K562 (cell line): ENCODE results near the gene PYGO2. TPM values are rescaled to one million over a fixed set of nuclear protein-coding genes. Genes with fewer than 3 reads are reported as not detected.

ENCODE experiments used
- CCNT2 ChIP-seq: IDR thresholded peaks from 2 replicates; pipeline ENCODE4 v1.6.1; 2011; ENCODE audit warnings: borderline replicate concordance, low read depth, mild to moderate bottlenecking, moderate library complexity, mixed read lengths, low read length; ENCODE audit not compliant: insufficient read length; ENCODE audit errors: extremely low read depth
- ERF ChIP-seq: fragments of 450-650 bp; formaldehyde crosslinking; IDR thresholded peaks from 2 replicates; pipeline ENCODE4 v1.4.0; 2020; ENCODE audit warnings: mild to moderate bottlenecking, mixed read lengths
- GABPB2 ChIP-seq: fragments of 250-450 bp; sonication (Bioruptor Pico); conservative IDR thresholded peaks from 2 replicates; pipeline ENCODE4 v1.5.1; 2021; ENCODE audit warnings: mild to moderate bottlenecking
- HDAC3 ChIP-seq: fragments of 450-650 bp; IDR thresholded peaks from 2 replicates; pipeline ENCODE4 v1.6.1; 2018; ENCODE audit warnings: borderline replicate concordance, mild to moderate bottlenecking, moderate library complexity; ENCODE audit not compliant: partially characterized antibody
- HNRNPH1 ChIP-seq: fragments of 200-400 bp; formaldehyde crosslinking; optimal IDR thresholded peaks from 2 replicates; pipeline ENCODE3; 2017; ENCODE audit warnings: low read depth, mild to moderate bottlenecking, low read length, moderate library complexity
- SMARCE1 ChIP-seq: fragments of 450-650 bp; IDR thresholded peaks from 2 replicates; pipeline ENCODE4 v1.7.1; 2016; ENCODE audit warnings: mild to moderate bottlenecking
- SREBF1 ChIP-seq: fragments of 150-350 bp; IDR thresholded peaks from 2 replicates; pipeline ENCODE4 v1.6.1; 2014; ENCODE audit warnings: antibody characterized with exemption, low read depth, low read length, borderline replicate concordance
- TARDBP ChIP-seq: fragments of 450-650 bp; IDR thresholded peaks from 2 replicates; pipeline ENCODE4 v1.6.1; 2016
- ZBTB1 ChIP-seq: sonication (generic); formaldehyde crosslinking; IDR thresholded peaks from 2 replicates; pipeline ENCODE4 v1.8.1; 2023; ENCODE audit warnings: missing genetic modification reagents, low read depth, mild to moderate bottlenecking, borderline replicate concordance
- ZNF12 ChIP-seq: sonication (generic); formaldehyde crosslinking; IDR thresholded peaks from 2 replicates; pipeline ENCODE4 v1.4.0; 2020; ENCODE audit warnings: mild to moderate bottlenecking, missing genetic modification reagents
- ZNF431 ChIP-seq: sonication (generic); formaldehyde crosslinking; IDR thresholded peaks from 2 replicates; pipeline ENCODE4 v1.8.0; 2022; ENCODE audit warnings: mild to moderate bottlenecking, missing genetic modification reagents
- polyA plus RNA-seq, 8 experiments: library from polyadenylated mRNA; depleted of rRNA in 4 of 8; stranded (reverse) in 5 of 8; unstranded in 3 of 8; fragments of >200 nt; fragmentation: Nextera tagmentation in 2 of 8; fragmentation: Illumina TruSeq in 1 of 8; extraction: Ambion mirVana in 2 of 8; extraction: Trizol in 1 of 8; gene quantifications; 2 replicates each; pipeline versions ENCODE4 v1.2.1 to v1.2.3, GENCODE V29; 2011 to 2014; ENCODE audit warnings: inconsistent platforms in 1 of 8, missing spikeins in 1 of 8
- total RNA-seq, 7 experiments: library from RNA; depleted of rRNA in 6 of 7; stranded (reverse); fragments of >200 nt in 6 of 7; fragmentation: Illumina TruSeq in 2 of 7; extraction: Trizol in 2 of 7; gene quantifications; 2 replicates each; pipeline versions ENCODE4 v1.2.1 to v1.2.3, GENCODE V29; 2011 to 2021; ENCODE audit warnings: low replicate concordance in 1 of 7
- TF ChIP-seq, protein P1 (sequence below): fragments of 250-450 bp; sonication (Bioruptor Pico); IDR thresholded peaks from 2 replicates; pipeline ENCODE4 v1.4.0; 2020; ENCODE audit warnings: mild to moderate bottlenecking
- TF ChIP-seq, protein P2 (sequence below), 2 experiments: fragments of 450-650 bp; IDR thresholded peaks; 2 replicates each; pipeline ENCODE4 v1.6.1; 2016
- TF ChIP-seq, protein P3 (sequence below): sonication (generic); formaldehyde crosslinking; IDR thresholded peaks from 2 replicates; pipeline ENCODE4 v1.8.0; 2023; ENCODE audit warnings: mild to moderate bottlenecking, missing genetic modification reagents
- TF ChIP-seq, protein P4 (sequence below): IDR thresholded peaks from 2 replicates; pipeline ENCODE4 v1.6.1; 2012; ENCODE audit warnings: low read depth, low read length, improper control_type of control experiment, borderline replicate concordance
- TF ChIP-seq, protein P5 (sequence below), 2 experiments: fragments of 250-450 bp in 1 of 2; fragments of 450-650 bp in 1 of 2; sonication (Bioruptor Pico) in 1 of 2; IDR thresholded peaks; 2 replicates each; pipeline versions ENCODE4 v1.6.1 to v1.8.0; 2016 to 2021; ENCODE audit warnings: mild to moderate bottlenecking in 2 of 2, moderate library complexity in 2 of 2, missing compliant biosample characterization in 1 of 2, missing genetic modification characterization in 1 of 2
- TF ChIP-seq, protein P6 (sequence below): fragments of 250-450 bp; sonication (Bioruptor Pico); IDR thresholded peaks from 2 replicates; pipeline ENCODE4 v1.8.0; 2021; ENCODE audit warnings: mild to moderate bottlenecking, moderate library complexity

The PYGO2 gene
- total and polyA plus RNA-seq, 9 of the 15 experiments (the other 6 are each of a cell fraction or from before 2014, with no cell fraction given) = 8.3 to 36.2 (median 18.2) TPM

DNA sequence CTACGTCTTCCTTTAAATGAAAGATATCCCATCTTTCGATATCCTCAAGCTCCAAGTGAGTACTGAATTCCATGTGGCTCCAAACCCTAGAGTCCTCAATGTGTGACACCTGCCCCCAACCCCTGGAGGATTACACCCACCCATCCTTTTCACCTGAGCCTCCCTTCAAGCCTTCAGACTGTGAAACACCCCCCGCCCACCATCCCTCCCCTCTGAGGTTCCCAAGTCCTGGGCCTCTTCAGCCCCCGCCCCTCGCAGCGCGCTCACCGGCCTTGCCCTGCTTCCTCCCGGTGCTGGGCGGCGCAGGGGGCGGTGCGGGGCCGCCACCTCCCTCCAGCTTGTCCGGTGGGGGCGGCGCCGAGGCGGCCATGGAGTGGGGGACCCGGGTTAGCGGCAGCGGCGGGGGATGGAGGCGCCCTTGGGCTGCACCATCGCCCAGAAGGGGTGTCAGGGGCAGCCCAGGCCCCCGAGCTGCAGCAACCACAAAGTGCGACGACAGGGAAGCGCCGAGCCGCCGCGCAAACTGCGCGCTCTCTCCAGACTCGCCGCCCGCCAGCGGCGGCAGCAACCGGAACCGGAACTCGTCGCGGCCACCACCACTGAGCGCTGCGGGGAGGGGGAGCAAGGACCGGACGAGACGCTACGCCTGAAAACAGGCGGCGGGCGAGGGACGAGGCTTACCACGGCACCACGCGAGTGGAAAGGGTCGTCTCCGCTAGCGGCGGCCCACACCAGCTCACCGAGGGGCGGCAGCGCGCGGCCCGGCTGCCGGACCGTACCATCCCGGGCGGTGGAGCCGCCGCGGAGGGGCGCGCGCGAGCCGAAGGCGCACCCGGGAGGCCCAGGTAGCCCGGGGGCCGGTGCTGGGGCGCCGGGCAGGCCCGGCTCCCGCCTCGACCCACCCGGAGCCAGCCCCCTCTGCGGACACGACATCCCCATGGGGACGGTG, at the start of gene PYGO2 (continued):
- TF ChIP-seq HDAC3 (no peak), SREBF1 (no peak), SMARCE1 (0 out of 2 replicates have a peak, but pooled peaks have one; percentile 18), ZBTB1 (CRISPR knock-in tag) (peak; percentile 72; the same call in 1 of the 2 replicates), ZNF431 (CRISPR knock-in tag) (0 out of 2 replicates have a peak, but pooled peaks have one; percentile 24), TARDBP (no peak), ZNF12 (CRISPR knock-in tag) (peak; percentile 69), ERF (peak; percentile 98), HNRNPH1 (no peak), CCNT2 (peak; percentile 93), GABPB2 (CRISPR knock-in tag) (no peak)
- TF ChIP-seq, protein P1, sequence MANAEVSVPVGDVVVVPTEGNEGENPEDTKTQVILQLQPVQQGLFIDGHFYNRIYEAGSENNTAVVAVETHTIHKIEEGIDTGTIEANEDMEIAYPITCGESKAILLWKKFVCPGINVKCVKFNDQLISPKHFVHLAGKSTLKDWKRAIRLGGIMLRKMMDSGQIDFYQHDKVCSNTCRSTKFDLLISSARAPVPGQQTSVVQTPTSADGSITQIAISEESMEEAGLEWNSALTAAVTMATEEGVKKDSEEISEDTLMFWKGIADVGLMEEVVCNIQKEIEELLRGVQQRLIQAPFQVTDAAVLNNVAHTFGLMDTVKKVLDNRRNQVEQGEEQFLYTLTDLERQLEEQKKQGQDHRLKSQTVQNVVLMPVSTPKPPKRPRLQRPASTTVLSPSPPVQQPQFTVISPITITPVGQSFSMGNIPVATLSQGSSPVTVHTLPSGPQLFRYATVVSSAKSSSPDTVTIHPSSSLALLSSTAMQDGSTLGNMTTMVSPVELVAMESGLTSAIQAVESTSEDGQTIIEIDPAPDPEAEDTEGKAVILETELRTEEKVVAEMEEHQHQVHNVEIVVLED (CRISPR knock-in tag) = no peak; the same call in 1 of the 2 replicates
- TF ChIP-seq, protein P2, sequence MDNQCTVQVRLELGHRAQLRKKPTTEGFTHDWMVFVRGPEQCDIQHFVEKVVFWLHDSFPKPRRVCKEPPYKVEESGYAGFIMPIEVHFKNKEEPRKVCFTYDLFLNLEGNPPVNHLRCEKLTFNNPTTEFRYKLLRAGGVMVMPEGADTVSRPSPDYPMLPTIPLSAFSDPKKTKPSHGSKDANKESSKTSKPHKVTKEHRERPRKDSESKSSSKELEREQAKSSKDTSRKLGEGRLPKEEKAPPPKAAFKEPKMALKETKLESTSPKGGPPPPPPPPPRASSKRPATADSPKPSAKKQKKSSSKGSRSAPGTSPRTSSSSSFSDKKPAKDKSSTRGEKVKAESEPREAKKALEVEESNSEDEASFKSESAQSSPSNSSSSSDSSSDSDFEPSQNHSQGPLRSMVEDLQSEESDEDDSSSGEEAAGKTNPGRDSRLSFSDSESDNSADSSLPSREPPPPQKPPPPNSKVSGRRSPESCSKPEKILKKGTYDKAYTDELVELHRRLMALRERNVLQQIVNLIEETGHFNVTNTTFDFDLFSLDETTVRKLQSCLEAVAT (IDR thresholded peaks at IDR 0.05) = 0 out of 4 replicates have a peak, but pooled peaks of 1 of the 2 experiments have one; percentile 16
- TF ChIP-seq, protein P3, sequence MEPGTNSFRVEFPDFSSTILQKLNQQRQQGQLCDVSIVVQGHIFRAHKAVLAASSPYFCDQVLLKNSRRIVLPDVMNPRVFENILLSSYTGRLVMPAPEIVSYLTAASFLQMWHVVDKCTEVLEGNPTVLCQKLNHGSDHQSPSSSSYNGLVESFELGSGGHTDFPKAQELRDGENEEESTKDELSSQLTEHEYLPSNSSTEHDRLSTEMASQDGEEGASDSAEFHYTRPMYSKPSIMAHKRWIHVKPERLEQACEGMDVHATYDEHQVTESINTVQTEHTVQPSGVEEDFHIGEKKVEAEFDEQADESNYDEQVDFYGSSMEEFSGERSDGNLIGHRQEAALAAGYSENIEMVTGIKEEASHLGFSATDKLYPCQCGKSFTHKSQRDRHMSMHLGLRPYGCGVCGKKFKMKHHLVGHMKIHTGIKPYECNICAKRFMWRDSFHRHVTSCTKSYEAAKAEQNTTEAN = no peak
- TF ChIP-seq, protein P4, sequence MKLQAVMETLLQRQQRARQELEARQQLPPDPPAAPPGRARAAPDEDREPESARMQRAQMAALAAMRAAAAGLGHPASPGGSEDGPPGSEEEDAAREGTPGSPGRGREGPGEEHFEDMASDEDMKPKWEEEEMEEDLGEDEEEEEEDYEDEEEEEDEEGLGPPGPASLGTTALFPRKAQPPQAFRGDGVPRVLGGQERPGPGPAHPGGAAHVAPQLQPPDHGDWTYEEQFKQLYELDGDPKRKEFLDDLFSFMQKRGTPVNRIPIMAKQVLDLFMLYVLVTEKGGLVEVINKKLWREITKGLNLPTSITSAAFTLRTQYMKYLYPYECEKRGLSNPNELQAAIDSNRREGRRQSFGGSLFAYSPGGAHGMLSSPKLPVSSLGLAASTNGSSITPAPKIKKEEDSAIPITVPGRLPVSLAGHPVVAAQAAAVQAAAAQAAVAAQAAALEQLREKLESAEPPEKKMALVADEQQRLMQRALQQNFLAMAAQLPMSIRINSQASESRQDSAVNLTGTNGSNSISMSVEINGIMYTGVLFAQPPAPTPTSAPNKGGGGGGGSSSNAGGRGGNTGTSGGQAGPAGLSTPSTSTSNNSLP = no peak; the same call in 1 of the 2 replicates
- TF ChIP-seq, protein P5, sequence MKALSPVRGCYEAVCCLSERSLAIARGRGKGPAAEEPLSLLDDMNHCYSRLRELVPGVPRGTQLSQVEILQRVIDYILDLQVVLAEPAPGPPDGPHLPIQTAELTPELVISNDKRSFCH (CRISPR knock-in tag; IDR thresholded peaks at IDR 0.05) = no peak
- TF ChIP-seq, protein P5 (tag; IDR thresholded peaks at IDR 0.05) = no peak
- TF ChIP-seq, protein P6, sequence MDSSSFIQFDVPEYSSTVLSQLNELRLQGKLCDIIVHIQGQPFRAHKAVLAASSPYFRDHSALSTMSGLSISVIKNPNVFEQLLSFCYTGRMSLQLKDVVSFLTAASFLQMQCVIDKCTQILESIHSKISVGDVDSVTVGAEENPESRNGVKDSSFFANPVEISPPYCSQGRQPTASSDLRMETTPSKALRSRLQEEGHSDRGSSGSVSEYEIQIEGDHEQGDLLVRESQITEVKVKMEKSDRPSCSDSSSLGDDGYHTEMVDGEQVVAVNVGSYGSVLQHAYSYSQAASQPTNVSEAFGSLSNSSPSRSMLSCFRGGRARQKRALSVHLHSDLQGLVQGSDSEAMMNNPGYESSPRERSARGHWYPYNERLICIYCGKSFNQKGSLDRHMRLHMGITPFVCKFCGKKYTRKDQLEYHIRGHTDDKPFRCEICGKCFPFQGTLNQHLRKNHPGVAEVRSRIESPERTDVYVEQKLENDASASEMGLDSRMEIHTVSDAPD (CRISPR knock-in tag) = no peak
